Kidney (tissue), 14 donors: ENCODE results near the gene LGALS9. TPM values are rescaled to one million over a fixed set of nuclear protein-coding genes. Genes with fewer than 3 reads are reported as not detected.

Experiments used
- DNase-seq, 5 donors: peaks; one replicate each; pipeline ENCODE4 v3.0.0-alpha.2; 2013 to 2020
- FAIRE-seq: peaks from 2 replicates; lab custom pipeline; 2012; peaks lifted over from hg19 to GRCh38; lab: Jason Lieb, UNC
- H3K27ac ChIP-seq, 2 donors: one replicate each; pipeline ENCODE4 v1.7.0; 2013; ENCODE audit warnings: low read depth in 2 of 2, low read length in 2 of 2, inconsistent platforms in 1 of 2
- H3K27me3 ChIP-seq: one replicate; pipeline ENCODE4 v1.7.1; 2013; ENCODE audit warnings: low read length, inconsistent platforms; ENCODE audit not compliant: control insufficient read depth, insufficient read depth
- H3K36me3 ChIP-seq, 3 donors: one replicate each; pipeline versions ENCODE4 v1.7.0 to v1.7.1; 2013; ENCODE audit warnings: low read length in 3 of 3, control low read depth in 1 of 3, inconsistent platforms in 1 of 3; ENCODE audit not compliant: insufficient read depth in 3 of 3, control insufficient read depth in 2 of 3
- H3K4me1 ChIP-seq, 3 donors: one replicate each; pipeline versions ENCODE4 v1.7.0 to v1.7.1; 2013; ENCODE audit warnings: low read length in 3 of 3, inconsistent platforms in 1 of 3, low read depth in 1 of 3; ENCODE audit not compliant: control insufficient read depth in 2 of 3, insufficient read depth in 2 of 3
- H3K4me3 ChIP-seq, 3 donors: one replicate each; pipeline versions ENCODE4 v1.7.0 to v1.8.1; 2013; ENCODE audit warnings: low read length in 3 of 3, control low read depth in 1 of 3, inconsistent platforms in 1 of 3
- H3K9ac ChIP-seq, 3 donors: one replicate each; pipeline versions ENCODE4 v1.7.0 to v1.7.1; 2013; ENCODE audit warnings: low read length in 3 of 3, control low read depth in 1 of 3, inconsistent platforms in 1 of 3
- H3K9me3 ChIP-seq, 3 donors: one replicate each; pipeline versions ENCODE4 v1.7.0 to v1.7.1; 2013; ENCODE audit warnings: low read length in 3 of 3, control low read depth in 1 of 3, inconsistent platforms in 1 of 3; ENCODE audit not compliant: control insufficient read depth in 2 of 3, insufficient read depth in 1 of 3
- CTCF ChIP-seq: IDR thresholded peaks from 3 replicates; pipeline ENCODE4 v1.5.1; 2012; ENCODE audit warnings: mild to moderate bottlenecking, moderate library complexity, borderline replicate concordance; ENCODE audit not compliant: insufficient read depth; ENCODE audit errors: extremely low read depth
- intact Hi-C: fragments of 100-400 bp; cut with DNase I; formaldehyde crosslinking; loops from one replicate; pipeline ENCODE4 v1.11.1; 2022
- polyA plus RNA-seq: library from polyadenylated mRNA; stranded (reverse); fragments of 350-450 nt; fragmentation: Illumina TruSeq; extraction: RNeasy Lipid Tissue Mini Kit (QIAGEN cat#74804); gene quantifications from one replicate; pipeline ENCODE4 v1.2.3, GENCODE V29; 2014; ENCODE audit warnings: low read depth, low replicate concordance; ENCODE audit not compliant: insufficient read depth
- total RNA-seq: library from RNA; stranded (reverse); fragmentation: NEBNext Ultra II Directional; extraction: Animal tissue kit (Norgen Biotek cat#: 25700); gene quantifications from one replicate; pipeline ENCODE4 v1.2.1, GENCODE V29; 2021
- donor health status: control.
- donor health status: control.
- donor health status: control.
- donor health status: control.
- donor health status: control.
- donor health status: DM: yes; HTN: yes; CAD: no.
- donor health status: Normal renal cell carcinoma (clear cell type).

LGALS9 gene
- total and polyA plus RNA-seq, 2 donors from 2014 or later = 16.4 to 50.8 TPM

GRCh38 chr17:27591986-27592385 is 39.0 kb upstream of the LGALS9 start:
- H3K9ac ChIP-seq = no peak overlapping the region
- TF ChIP-seq CTCF = no peak
- FAIRE-seq (no peak), DNase-seq (no peak)
- H3K27me3 ChIP-seq = no peaks in the 10 kb centered on the region
- H3K9me3 ChIP-seq = no peaks in the 10 kb centered on the region
- H3K4me1 ChIP-seq = peaks cover 0 to 6% (median 3%) of the 10 kb centered on the region in 3 donors
- intact Hi-C loops = loop anchor here (10.0 kb wide), 1 partner anchor 227 kb away; no protein-coding TSS in a partner anchor
- H3K27ac ChIP-seq = no peak overlapping the region
- peaks cover 0 to 24% (median 7%) of the 10 kb centered on the region in 3 donors for H3K36me3 ChIP-seq
- no peak overlapping the region for H3K4me3 ChIP-seq

- Histone ChIP-seq H3K4me1 (peaks cover 0 to 6% (median 3%) of the 10 kb centered on the region in 3 donors), H3K9ac (no peak overlapping the region), H3K4me3 (no peak overlapping the region), H3K36me3 (peaks cover 0 to 19% (median 7%) of the 10 kb centered on the region in 3 donors), H3K9me3 (no peaks in the 10 kb centered on the region), H3K27me3 (no peaks in the 10 kb centered on the region), H3K27ac (no peak overlapping the region)
- FAIRE-seq (no peak), DNase-seq (no peak)
- intact Hi-C loops = loop anchor here (10.0 kb wide), 1 partner anchor 229 kb away; no protein-coding TSS in a partner anchor
- no peak for TF ChIP-seq CTCF
Measured at GRCh38 chr17:27593232-27593856, 37.6 kb upstream of the LGALS9 start.

- Histone ChIP-seq H3K4me3 (no peak overlapping the region), H3K27ac (no peak overlapping the region), H3K9me3 (no peaks in the 10 kb centered on the region), H3K9ac (no peak overlapping the region), H3K36me3 (peaks cover 0 to 16% (median 5%) of the 10 kb centered on the region in 3 donors), H3K27me3 (no peaks in the 10 kb centered on the region), H3K4me1 (peaks cover 0 to 6% (median 3%) of the 10 kb centered on the region in 3 donors)
- TF ChIP-seq CTCF = no peak
- intact Hi-C loops = loop anchor here (10.0 kb wide), 1 partner anchor 229 kb away; no protein-coding TSS in a partner anchor
- no peak for FAIRE-seq
- no peak for DNase-seq
Measured at GRCh38 chr17:27593857-27594255, 37.1 kb upstream of the LGALS9 start.
